Measurements from ENCODE around the gene MAPK8IP3.

GRCh38 chr16:1769402-1770300, 63.7 kb downstream of the MAPK8IP3 start:
- TF ChIP-seq CTCF (IDR thresholded peaks at IDR 0.05; ENCODE audit: low read depth, low read length), result no peak
- TF ChIP-seq EZH2phosphoT487 (IDR thresholded peaks at IDR 0.05; ENCODE audit: low read depth), result no peak
